Embryonic facial prominence (tissue), 1 donor: ENCODE measurements around the gene HYI.
"Not testable (repeated sequence)": the region's sequence is repeated elsewhere in the genome, so short reads cannot be mapped to it uniquely, and the experiment has no call there.

ENCODE experiments used
- DNase-seq: peaks from one replicate; pipeline ENCODE4 v3.0.0-alpha.2; 2016; ENCODE audit errors: extremely low spot score

Gene HYI

DNA sequence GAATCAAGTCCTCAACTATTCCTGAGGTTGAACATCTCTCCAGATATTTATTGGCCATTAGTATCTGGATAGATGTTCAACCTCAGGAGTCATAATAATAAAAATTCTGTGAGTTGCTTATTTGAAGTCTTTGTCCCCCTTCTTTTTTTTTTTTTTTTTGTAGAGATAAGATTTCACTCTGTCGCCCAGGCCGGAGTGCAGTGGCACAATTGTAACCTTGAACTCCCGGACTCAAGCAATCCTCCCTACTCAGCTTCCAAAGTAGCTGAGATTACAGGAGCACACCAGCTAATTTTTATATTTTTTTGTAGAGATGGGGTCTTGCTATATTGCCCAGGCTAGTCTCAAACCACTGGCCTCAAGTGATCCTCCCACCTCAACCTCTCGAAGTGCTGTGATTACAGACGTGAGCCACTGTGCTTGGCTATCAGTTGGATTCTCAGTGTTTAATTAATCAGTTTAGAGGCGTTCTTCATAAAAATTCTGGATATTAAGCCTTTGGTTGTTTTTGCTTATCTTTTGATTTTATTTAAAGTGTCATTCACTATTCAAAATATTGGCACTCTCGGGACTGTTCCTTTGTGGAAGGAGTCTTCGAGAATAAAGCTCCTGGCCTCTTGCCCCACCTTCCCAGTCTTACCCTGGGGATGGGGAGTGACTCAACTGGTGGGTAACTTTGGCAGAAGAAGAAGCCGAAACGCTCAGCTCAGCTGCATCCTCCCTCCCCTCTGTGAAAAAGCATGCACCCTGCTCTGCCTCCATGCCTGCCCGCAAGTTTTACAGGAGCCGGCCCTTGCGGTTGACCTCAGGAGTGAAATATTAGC, 11.2 kb upstream of the HYI start:
- DNase-seq: no peak

DNA sequence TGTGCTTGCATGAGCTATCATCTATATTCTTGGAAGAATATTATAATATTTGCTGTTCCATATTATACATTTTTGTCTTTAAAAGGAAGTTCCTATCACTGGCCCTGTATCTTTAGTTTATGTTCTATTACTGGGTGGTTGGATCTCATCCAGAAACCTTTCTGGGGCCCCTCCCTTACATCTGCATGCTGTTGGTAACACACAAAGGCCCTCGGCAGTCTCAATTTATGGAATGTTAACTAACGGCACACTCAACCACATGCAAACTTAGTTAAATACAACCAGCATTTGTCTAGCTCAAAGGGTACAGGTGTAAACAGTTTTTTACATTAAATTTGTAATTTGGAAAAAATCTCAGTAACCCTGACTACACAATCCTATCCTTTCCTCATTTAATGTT, 9.7 kb upstream of the HYI start:
- DNase-seq: no peak

DNA sequence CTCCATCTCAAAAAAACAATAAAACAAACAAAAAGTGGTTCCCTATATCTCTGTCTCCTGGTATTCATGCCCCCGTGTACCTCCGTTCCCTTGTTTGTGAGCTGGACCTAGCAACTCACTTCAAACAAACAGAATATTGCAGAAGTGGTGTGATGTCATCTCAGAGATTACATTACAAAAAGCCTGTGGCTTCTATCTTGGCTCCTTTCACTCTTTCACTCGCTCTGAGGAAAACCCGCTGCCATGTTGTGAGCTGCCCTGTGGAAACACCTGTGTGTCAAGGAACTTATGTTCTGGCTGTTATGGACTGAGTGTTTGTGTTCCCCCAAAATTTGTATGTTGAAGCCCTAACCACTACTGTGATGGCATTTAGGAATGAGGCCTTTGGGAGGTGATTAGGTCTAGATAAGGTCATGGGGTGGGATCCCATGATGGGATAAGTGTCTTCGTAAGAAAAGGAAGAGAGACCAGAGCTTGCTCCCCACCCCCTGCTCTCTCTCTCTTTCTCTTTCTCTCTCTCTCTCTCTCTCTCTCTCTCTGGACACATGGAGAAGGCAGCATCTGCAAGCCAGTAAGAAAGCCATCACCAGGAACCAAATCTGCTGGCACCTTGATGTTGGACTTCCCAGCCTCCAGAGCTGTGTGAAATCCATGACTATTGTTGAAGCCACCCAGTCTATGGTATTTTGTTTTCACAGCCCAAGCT, 7.4 kb upstream of the HYI start:
- DNase-seq: no peak

DNA sequence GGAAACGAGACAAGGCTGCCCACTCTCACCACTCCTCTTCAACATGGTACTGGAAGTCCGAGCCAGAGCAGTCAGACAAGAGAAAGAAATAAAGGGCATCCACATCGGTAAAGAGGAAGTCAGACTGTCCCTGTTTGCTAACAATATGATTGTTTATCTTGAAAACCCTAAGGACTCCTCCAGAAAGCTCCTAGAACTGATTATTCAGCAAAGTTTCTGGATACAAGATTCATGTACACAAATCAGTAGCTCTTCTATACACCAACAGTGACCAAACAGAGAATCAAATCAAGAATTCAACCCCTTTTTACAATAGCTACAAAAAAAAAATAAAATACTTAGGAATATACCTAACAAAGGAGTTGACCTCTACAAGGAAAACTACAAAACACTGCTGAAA, 4.6 kb upstream of the HYI start:
- not testable (repeated sequence) for DNase-seq

DNA sequence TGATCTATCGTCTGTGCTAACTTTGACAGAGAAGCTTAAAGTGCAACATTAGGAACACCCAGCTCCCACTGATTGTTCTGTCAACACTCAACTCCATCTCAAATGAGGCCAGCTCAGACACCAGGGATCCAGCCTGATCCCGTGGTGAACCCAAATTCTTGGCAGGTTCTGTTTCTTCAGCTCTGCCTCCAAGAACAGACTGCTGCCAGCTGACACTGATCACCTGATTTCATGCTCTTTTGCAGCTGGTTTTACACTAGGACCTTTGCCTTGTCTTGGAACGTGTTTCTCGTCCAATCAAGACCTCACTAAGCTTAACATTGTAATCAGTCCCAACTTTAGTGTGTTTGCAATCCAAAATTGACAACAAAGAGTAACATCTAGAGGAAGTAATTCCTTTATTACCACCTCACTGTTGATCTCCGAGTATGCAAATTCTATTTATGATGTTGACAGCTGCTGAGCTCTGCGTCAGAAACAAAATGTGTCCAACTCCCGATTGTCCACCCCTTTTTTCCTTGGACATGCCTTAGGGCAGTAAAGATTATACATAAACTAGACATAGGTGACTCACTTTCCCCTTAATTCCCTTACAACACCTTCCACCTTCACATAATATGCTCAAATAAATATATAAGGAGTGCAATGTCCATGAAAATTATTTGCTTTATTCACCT, 1.6 kb upstream of the HYI start:
- no peak for DNase-seq

DNA sequence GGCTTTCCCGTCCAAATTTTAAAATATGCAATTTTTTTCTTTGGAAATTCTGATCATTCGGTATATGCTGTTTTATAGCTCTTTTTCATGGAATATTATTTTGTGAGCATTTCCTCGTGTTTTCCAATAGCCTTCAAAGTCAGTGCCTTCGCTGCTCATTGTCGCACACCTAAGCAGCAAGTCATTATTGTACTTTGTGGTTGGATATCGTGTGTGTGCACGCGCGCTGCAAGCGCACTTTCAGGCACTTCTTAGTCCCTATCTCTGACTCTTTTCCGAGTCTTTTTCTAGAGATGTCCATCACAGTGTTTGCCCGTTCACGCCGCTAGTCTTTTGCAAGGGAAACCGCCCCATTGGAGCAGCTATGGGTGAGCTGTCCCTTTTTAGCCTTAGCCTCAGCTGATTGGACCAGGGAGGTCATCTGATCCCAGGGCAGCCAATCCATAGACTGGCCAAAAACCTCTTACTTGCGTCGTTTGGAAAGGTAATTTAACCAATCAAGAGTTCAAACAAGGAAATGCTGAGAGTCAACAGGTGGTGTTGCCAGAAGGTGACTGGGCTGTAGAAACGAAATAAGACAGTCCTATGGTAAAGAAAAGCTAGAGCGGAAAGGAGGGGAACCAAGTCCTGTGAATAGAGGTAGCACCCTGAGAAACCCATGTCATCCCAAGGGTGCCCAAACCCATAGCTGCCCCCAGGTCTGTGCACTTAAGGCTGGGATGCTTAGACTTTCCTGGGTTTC, 710 bp upstream of the HYI start:
- peak; percentile 43 for DNase-seq

DNA sequence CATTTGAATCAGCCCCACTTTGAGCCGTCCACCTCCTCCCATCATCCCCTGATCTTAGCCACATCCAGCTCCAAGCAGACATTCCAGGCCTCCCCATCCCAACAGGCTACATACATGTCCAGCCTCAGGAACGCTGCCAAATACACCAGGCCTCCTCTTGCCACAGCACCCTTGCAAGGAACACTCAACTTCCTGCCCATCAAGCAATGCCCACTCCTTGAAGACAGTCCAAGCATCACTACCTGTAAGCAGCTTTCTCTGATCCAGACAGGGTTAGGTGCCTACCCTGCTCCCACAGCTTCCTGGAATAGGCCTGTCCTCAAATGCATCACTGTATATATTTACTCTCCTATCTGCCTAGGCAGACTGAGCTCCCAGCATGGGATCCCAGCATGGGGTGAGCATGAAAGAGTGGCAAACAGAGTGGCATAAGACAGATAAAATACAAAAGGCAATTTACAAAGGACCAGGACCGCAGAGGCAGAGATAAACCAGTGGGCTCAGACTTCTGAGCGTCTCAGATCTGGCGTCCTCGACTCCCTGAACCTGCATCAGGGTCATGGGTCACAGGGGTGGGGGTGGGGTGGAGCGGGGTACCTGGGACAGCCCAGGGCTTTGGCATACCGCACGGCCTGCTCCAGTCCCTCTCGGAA, 816 bp downstream of the HYI start:
- no peak for DNase-seq

DNA sequence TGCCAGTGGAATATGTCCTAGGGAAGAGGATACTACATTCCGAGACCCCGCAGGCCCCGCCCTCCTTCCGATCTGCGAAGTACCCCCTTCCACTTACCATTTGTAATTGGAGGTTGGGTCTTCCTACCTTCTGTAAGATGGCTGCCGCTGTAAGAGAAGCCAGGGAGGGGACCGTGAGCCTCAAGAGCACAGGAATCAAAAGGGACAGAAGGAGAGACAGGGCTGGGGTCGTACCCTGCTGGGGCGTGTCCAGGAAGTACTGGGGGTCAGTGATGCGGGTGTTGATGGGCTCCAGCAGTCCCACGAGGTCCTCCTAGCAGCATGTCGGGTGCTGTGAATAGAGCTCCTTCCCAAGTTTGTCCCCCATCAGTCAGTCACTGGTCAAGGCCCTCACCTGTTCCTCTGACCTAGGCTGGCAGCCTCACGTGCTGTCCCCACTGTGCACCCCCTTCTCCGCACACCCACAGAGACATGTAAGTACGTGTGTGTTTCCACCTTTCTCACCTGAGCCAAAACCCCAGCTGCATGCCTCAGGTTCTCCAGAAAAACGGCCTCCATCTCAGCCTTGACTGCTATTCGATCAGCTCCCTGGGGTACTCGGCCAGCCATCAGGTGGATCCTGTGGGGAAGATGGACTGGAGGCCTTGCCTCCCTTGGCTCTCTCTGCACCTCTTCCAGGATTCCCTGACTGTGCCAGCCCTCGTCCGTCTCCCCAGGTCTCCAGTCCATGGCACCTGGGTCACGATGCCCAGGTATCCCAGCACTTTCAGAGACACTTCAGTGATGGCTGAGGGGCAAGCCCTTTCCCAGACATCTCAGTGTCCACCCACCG, 1.8 kb downstream of the HYI start:
- no peak for DNase-seq

DNA sequence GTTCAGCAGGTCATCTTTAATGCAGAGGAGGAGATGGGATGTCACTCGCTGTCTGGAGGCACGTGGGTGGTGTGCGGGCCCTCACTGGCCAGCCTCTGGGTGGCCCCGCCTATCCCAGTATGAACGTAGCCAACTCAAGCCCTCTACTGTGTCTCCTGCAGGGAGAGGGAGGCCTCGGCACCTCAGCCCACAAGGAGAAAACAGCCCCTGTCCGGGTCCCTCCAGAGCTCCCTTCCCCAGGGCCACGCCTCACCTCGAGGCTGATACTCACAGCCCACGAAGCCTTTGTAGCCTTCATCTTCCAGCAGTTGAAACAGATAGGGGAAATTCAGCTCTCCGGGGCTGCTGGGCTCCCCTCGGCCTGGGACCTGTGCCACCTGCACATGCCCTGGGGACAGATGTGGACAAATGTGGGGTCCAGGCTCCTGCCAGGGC, 2.6 kb downstream of the HYI start:
- DNase-seq: no peak

DNA sequence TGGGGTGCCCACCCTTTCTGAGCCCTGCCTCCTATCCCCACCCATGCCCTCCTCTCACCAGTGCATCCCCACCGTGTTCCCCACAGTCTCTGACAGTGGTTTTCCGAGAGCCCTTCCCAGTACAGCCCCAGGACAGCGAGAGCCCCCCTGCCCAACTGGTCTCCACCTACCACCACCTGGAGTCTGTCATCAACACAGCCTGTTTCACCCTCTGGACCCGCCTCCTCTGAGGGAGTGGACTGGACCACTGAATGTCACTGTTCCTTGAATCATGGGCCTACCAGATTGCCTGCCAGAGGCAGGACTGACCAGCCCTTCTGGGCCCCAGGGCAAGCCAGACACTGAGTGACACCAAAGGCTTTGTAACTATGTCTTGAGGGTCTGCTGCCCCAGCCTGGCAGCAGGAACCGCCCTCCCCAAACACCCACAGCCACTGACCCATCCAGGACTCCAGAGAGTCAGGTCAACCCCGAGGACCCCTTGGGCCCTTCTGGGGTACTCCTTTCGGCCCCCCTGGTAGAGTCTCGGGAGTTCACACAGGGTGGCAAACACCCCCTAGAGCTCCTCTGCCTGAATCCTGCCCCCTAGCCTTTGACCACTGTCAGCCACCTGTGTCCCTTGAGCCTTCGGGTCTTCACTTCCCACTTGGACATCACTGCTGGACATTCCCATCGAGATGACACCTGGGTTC, 3.3 kb downstream of the HYI start:
- no peak for DNase-seq

DNA sequence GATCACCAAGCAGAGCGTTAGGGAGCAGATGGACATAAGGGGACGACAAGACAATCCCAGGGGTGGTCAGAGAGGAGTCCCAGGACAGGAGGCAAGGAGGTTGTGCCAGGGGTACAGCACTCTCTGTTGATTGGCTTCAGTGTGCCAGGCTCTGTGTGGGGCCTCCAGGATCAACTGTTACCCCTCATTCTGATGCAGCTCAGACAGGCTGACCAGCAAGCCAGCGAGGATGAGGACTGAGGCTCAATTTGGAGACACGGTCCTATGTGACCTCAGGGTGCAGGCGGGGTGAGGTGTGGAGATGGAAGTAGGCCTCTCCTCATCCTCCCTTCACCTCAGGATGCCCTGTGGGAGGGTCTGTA, 4.0 kb downstream of the HYI start:
- DNase-seq: no peak

DNA sequence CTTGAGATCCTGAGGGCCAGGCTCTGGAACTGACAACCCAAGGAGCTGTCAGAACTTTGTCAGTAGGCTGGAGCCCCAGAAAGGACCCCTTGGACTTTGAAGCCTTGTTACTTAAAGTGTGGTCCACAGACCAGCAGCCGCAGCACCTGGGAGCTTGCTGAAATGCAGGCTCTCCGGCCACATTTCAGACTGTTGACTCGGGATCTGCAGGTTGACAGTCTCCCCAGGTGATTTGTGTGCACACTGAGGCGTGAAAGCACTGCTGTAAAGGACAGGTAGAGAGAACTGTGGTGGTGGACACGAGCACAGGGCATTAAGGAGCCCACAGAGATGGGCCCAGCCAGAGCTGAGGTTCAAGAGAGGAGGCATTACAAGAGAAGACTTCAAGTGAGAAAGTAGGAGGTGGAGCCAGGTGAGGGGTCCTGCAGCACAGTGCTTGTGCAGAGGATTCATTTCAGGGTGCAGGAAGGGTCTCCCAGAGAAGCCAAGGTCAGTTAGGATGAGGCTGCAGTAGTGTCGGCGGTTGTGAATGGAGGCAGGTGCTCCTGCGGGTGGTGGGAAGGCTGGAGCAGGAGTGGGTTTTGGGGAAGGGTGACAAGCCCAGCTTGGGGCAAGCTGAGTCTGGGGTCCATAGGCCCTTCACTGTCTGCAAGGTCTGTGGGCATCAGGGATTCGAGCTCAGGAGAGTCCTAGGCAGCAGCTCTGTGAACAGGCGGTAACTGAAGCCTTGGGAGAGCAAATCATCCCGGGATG, 4.6 kb downstream of the HYI start:
- DNase-seq: no peak

DNA sequence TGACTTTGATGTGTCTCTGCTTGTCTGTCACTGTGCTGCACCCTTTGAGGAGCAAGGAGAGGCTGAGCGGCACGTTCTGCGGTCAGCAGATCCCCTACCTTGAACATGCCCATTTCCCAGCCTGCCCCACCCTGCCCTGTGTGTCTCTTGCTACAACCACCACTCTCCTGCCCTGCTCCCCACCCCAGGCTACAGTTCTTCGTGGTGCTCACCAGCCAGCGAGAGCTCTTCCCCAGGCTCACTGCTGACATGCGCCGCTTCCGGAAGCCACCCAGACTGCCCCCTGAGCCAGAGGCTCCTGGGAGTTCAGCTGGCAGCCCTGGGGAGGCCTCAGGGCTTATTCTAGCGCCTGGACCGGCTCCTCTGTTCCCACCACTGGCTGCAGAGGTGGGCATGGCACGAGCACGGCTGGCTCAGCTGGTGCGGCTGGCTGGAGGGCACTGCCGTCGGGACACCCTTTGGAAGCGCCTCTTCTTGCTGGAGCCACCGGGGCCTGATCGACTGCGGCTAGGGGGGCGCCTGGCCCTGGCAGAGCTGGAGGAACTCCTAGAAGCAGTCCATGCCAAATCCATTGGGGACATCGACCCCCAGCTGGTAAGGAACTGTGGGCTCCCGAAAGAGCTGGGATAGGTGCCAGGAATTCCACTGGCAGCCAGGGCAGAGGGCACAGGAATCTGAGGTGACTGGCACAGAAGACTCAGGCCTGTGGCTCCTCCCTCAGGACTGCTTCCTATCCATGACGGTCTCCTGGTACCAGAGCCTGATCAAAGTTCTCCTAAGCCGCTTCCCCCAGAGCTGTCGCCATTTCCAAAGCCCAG, 5.6 kb downstream of the HYI start:
- DNase-seq: no peak

DNA sequence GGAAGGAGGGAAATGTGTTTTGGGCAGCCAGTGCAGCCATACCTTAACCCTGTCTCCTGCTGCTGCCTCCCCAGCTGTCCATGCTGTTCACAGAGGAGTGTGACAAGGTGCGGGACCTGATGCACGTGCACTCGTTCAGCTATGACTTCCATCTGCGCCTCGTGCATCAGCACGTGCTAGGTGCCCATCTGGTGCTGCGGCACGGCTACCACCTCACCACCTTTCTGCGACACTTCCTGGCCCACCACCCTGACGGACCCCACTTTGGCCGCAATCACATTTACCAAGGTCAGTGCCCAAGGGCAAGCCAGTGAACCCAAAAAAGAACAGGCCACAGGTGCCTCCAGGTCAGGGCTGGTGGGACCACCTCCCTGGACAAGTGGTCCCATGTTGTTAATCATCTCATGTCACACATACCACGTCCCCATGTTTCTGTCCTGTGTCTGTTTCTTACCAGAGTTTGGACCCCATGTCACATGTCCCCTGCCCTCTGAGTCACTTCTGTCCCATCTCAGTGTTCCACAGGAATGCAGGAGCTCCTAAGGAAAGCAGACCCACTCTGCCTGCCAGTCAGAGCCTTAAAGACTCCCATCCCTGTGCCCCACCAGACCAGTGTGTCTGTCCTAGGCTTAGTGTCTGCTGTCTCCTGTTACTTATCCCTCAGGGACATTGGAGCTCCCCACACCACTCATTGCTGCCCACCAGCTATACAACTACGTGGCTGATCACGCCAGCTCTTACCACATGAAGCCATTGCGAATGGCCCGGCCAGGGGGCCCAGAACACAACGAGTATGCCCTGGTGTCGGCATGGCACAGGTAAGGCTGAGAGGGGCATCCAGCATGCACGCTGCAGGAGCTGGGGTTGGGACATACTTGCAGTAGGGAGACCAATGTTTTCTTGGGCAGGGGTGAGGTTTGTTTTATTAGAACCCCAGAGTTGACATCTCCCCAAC, 6.6 kb downstream of the HYI start:
- DNase-seq: no peak

DNA sequence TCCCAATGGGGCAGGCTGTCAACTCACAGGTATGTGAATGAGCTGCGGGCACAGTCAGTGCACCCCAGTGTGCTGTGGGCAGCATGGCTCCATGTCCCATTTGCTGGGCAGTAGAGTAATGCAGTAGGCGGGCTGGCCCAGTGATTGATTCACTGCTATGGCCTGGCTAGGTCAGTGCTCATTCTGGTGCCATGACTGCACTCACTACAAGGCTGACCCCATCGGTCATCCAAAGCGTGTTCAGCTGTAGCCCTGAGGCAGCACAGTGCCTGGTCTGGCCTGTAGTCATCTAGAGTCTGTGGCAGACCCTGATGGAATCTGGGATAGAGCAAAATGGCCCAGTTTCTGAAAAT, 7.4 kb downstream of the HYI start:
- no peak for DNase-seq

DNA sequence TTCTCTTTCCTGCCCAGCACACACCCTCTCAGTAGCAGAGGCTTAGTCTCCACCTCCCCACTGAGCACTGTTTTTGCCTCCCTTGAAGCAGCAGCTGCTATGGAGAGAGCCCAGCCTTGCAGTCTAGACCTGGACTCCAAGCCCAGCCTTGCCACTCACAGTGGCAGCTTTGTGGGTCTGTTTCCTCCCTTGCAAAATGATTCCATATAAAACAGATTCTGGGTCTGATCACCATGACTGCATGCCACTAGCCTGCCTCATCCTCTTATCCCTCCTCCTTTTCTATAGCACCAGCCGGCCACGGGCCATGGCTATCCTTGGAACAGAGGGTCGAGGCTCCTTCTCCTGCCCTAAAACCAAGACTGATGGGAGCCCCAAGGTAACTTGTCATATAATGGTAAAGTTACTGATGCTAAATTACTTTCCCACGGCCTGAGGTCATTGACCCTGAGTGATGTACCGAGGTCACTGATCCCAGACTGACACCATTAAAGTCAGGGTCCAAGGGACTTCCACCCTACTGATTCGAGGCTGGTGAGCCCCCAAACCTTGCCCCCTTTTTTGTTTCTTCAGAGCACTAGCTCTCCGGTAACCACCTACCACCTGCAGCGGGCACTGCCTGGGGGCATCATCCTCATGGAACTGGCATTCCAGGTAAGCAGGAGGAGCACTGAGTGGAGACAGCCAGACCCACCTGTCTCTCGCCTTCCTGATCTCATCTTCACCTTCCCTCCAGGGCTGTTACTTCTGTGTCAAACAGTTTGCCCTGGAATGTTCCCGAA, 7.9 kb downstream of the HYI start:
- no peak for DNase-seq

DNA sequence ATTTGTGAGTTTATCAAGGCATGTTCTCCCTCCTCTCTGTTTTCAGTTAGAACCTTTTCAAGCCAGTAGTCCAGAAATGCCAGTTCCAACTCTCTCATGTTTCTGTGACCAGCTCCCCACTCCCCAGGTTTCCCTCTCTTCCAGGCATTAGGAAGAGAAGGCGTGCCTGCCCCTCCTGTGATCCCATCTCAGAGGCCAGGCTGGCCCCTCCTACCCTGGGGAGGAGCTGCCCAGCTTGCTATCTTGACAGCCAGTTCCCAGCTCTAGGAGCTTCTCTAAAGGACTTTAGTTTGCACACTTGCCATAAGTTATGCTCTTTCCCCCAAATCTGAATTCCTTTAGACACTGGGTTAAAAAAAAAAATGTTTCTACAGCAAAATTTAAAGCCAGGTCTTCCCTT, 8.9 kb downstream of the HYI start:
- DNase-seq: no peak
